Uterus (tissue), 4 donors: ENCODE data around the gene AHNAK. TPM values are rescaled to one million over a fixed set of nuclear protein-coding genes. Genes with fewer than 3 reads are reported as not detected.

Experiments
- DNase-seq, 2 donors: peaks; one replicate each; pipeline ENCODE4 v3.0.0-alpha.2; 2019 to 2020
- H3K27ac ChIP-seq, 2 donors: fragments of 200-600 bp; sonication (generic); 1 replicate in 1 of 2; 2 replicates in 1 of 2; pipeline ENCODE4 v1.5.1; 2016 to 2018
- H3K27me3 ChIP-seq, 2 donors: fragments of 200-600 bp; sonication (generic); one replicate each; pipeline ENCODE4 v1.5.1; 2018 to 2019; ENCODE audit warnings: control low read depth in 1 of 2
- H3K36me3 ChIP-seq, 2 donors: fragments of 200-600 bp; sonication (generic); one replicate each; pipeline ENCODE4 v1.5.1; 2019; ENCODE audit warnings: control low read depth in 1 of 2
- H3K4me1 ChIP-seq, 2 donors: fragments of 200-600 bp; sonication (generic); one replicate each; pipeline ENCODE4 v1.5.1; 2018 to 2019; ENCODE audit warnings: control low read depth in 1 of 2
- H3K4me3 ChIP-seq, 2 donors: fragments of 200-600 bp; sonication (generic); 1 replicate in 1 of 2; 2 replicates in 1 of 2; pipeline ENCODE4 v1.5.1; 2018 to 2019; ENCODE audit warnings: mild to moderate bottlenecking in 1 of 2
- H3K9me3 ChIP-seq, 2 donors: fragments of 200-600 bp; sonication (generic); one replicate each; pipeline ENCODE4 v1.5.1; 2019; ENCODE audit warnings: control low read depth in 1 of 2
- POLR2A ChIP-seq, 2 donors: fragments of 450-650 bp; IDR thresholded peaks; one replicate each; pipeline ENCODE4 v1.6.1; 2016; ENCODE audit warnings: antibody characterized with exemption in 2 of 2, mild to moderate bottlenecking in 1 of 2, moderate library complexity in 1 of 2
- intact Hi-C: fragments of 100-400 bp; cut with DNase I; formaldehyde crosslinking; loops from one replicate; pipeline ENCODE4 v1.15.1; 2023; ENCODE audit warnings: low total_unique reads
- total RNA-seq, 4 donors: library from RNA; depleted of rRNA in 3 of 4; stranded (reverse); fragments of >200 nt in 3 of 4; gene quantifications; one replicate each; pipeline versions ENCODE4 v1.1.0 to v1.2.4, GENCODE V29; 2014 to 2023
- TF ChIP-seq, protein P1 (sequence below), 4 experiments: fragments of 200-600 bp in 2 of 4; fragments of 450-650 bp in 2 of 4; sonication (generic) in 2 of 4; IDR thresholded peaks; one replicate each; pipeline ENCODE4 v1.5.1; 2016 to 2019; ENCODE audit warnings: antibody characterized with exemption in 4 of 4, mild to moderate bottlenecking in 2 of 4, moderate library complexity in 1 of 4
- donor health status: DM: yes; HTN: yes; CAD: no.

AHNAK gene
- total RNA-seq, 4 donors from 2014 or later: 452 to 1,353 (median 779) TPM

DNA sequence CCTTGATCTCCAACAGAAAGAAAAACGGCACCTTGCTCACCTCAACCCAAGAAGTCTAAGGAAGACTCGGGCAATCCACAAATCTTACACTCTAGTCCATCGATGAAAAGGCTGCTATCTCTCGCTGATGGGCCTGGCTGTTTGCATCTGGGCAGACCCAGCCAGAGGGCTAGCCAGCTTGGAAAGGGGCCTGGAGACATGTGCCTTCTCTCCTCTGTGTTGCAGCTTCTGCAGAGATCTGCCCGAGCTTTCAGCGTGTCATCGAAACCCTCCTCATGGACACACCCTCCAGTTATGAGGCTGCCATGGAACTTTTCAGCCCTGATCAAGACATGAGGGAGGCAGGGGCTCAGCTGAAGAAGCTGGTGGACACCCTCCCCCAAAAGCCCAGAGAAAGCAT lies 124.6 kb downstream of the AHNAK start:
- H3K36me3 ChIP-seq: no peaks in the 10 kb centered on the region
- TF ChIP-seq, protein P1, sequence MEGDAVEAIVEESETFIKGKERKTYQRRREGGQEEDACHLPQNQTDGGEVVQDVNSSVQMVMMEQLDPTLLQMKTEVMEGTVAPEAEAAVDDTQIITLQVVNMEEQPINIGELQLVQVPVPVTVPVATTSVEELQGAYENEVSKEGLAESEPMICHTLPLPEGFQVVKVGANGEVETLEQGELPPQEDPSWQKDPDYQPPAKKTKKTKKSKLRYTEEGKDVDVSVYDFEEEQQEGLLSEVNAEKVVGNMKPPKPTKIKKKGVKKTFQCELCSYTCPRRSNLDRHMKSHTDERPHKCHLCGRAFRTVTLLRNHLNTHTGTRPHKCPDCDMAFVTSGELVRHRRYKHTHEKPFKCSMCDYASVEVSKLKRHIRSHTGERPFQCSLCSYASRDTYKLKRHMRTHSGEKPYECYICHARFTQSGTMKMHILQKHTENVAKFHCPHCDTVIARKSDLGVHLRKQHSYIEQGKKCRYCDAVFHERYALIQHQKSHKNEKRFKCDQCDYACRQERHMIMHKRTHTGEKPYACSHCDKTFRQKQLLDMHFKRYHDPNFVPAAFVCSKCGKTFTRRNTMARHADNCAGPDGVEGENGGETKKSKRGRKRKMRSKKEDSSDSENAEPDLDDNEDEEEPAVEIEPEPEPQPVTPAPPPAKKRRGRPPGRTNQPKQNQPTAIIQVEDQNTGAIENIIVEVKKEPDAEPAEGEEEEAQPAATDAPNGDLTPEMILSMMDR (IDR thresholded peaks at IDR 0.05): no peak
- no peak for TF ChIP-seq POLR2A (IDR thresholded peaks at IDR 0.05)
- H3K9me3 ChIP-seq: no peaks in the 10 kb centered on the region
- peak in 1 of 2 donors; percentile 37 for DNase-seq
- no peak overlapping the region for H3K27ac ChIP-seq
- H3K4me3 ChIP-seq: no peak overlapping the region
- peaks cover 0 to 5% of the 10 kb centered on the region in 2 donors for H3K4me1 ChIP-seq
- intact Hi-C loops: no loop called here
- no peaks in the 10 kb centered on the region for H3K27me3 ChIP-seq

DNA sequence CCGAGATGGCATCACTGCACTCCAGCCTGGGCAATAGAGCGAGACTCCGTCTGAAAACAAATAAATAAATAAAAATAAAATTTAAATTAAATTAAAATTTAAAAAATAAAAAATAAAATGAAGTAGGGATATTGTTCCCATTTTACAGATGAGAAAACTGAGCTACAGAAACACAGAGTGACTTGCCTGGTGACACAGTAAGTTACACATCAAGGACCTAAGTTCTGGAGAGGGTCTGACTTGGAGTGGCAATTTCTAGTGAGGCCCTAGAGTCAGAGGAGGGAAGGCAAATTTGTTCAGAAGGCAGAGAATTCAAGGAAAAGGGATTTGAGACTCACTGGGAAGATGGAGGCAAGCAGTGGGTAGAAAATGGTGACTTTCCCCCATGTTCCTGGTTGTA lies 125.7 kb downstream of the AHNAK start:
- H3K36me3 ChIP-seq: no peaks in the 10 kb centered on the region
- no peaks in the 10 kb centered on the region for H3K9me3 ChIP-seq
- no peak for DNase-seq
- intact Hi-C loops: no loop called here
- no peaks in the 10 kb centered on the region for H3K27me3 ChIP-seq
- peak overlapping the region; percentile 76 to 90 for H3K27ac ChIP-seq
- H3K4me3 ChIP-seq: no peak overlapping the region
- TF ChIP-seq, protein P1 (IDR thresholded peaks at IDR 0.05): no peak
- no peak for TF ChIP-seq POLR2A (IDR thresholded peaks at IDR 0.05)
- H3K4me1 ChIP-seq: peaks cover 0 to 5% of the 10 kb centered on the region in 2 donors

DNA sequence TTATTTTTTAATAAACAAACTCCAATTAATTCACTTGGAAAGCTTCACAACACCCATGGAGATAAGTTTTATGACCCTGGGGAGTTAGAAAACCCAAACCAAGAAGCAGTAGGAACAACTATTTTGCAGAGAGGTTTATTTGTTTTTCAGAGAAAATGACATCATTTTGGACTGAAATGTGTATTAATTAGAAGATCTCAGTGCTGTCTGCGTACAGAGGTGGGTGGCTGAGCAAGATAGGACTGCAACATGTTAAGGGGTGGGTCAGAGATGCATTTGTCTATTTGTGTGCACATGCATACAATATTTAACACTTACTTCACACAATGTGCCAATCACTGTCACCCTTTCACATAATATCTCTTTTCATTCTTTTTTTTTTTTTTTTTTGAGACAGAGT lies 126.7 kb downstream of the AHNAK start:
- Histone ChIP-seq H3K27me3 (no peaks in the 10 kb centered on the region), H3K9me3 (no peaks in the 10 kb centered on the region), H3K4me3 (no peak overlapping the region), H3K4me1 (peaks cover 0 to 5% of the 10 kb centered on the region in 2 donors), H3K36me3 (no peaks in the 10 kb centered on the region), H3K27ac (peak overlapping the region; percentile 76 to 90)
- no peak for DNase-seq
- intact Hi-C loops: no loop called here
- no peak for TF ChIP-seq POLR2A (IDR thresholded peaks at IDR 0.05)
- TF ChIP-seq, protein P1 (IDR thresholded peaks at IDR 0.05): no peak

DNA sequence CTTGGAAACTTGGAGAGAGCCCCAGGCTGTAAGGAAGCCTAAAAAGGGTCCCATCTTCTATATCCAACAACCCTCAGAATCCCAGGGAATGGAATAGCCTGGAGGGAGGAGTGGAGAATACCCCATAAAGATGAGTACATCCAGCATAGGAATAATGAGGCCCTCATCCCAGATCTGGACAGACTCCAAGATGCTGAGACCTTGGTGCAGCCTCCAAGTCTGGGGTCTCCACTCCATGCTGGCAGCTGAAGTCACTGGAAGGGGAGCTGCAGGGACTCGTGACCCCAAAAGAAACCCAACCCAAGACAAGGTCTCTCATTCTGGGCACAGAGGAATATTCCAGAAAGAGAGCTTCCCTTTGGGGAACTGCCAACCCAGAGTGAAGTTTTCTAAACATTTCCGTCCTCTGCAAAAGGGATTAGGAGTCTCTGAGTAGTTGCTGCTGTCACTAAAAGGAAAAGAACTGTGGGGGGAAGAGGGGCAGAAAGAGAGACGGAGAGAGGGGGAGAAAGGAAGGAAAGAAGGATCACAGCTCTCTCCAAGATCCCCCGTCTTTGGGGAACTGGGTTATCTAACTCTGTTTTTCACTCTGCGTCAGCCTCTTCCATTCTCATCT lies 127.2 kb downstream of the AHNAK start:
- H3K4me3 ChIP-seq: no peak overlapping the region
- no peaks in the 10 kb centered on the region for H3K9me3 ChIP-seq
- peak overlapping the region; percentile 76 to 90 for H3K27ac ChIP-seq
- no peaks in the 10 kb centered on the region for H3K27me3 ChIP-seq
- H3K4me1 ChIP-seq: peaks cover 0 to 5% of the 10 kb centered on the region in 2 donors
- intact Hi-C loops: no loop called here
- DNase-seq: no peak
- TF ChIP-seq POLR2A (IDR thresholded peaks at IDR 0.05): no peak
- TF ChIP-seq, protein P1 (IDR thresholded peaks at IDR 0.05): no peak
- H3K36me3 ChIP-seq: no peaks in the 10 kb centered on the region

DNA sequence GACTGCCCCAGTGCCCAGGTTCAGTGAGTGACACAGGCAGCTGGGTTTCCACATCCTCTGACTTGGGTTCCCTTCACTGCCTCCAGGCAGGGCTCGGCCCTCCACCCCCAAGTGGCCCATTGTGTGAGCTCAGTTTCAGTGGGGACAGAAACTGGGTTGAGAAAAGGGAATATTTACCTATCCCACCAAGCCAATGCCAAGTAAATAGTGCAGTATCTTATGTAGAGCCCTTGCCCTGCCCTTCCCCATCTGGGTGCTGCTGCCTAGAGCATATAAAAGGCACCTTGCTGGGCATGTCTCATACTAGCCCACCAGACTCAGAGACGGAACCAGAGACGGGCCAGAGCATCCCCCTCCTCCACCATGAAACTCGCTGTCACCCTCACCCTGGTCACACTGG lies 127.9 kb downstream of the AHNAK start, which contains the start of gene SCGB1A1:
SCGB1A1 (plus strand) TSS at position 301 of the 400 bp plus-strand sequence; CDS start at position 364, 63 bp downstream.
- H3K27ac ChIP-seq: peak within 1 kb of the TSS; percentile 76 to 90
- intact Hi-C loops: no loop called here

More for the DNA sequence above, 127.9 kb downstream of the AHNAK start, which contains the start of gene SCGB1A1:
- Histone ChIP-seq H3K27me3 (no peaks in the 10 kb centered on the region), H3K4me3 (no peak within 1 kb of the TSS), H3K9me3 (no peaks in the 10 kb centered on the region), H3K36me3 (no peaks in the 10 kb centered on the region), H3K4me1 (peaks cover 0 to 5% of the 10 kb centered on the region in 2 donors)
- TF ChIP-seq POLR2A (IDR thresholded peaks at IDR 0.05): no peak
- TF ChIP-seq, protein P1 (IDR thresholded peaks at IDR 0.05): no peak
- no peak for DNase-seq
